Calu3 (cell line): Measurements from ENCODE around the gene NFE2L2. TPM values are rescaled to one million over a fixed set of nuclear protein-coding genes. Genes with fewer than 3 reads are reported as not detected.
"Not testable (repeated sequence)": the region's sequence is repeated elsewhere in the genome, so short reads cannot be mapped to it uniquely, and the experiment has no call there.

ENCODE experiments used
- BruUV-seq: library from RNA; stranded (reverse); fragments of 400-500 nt; replicated peaks from 2 replicates; lab custom pipeline; 2021; lab: Mats Ljungman, UMichigan
- CTCF ChIA-PET: fragments of 300-600 bp; sonication (Branson Sonifier 250); formaldehyde crosslinking; loops from one replicate; lab custom pipeline; 2022; ENCODE audit warnings: antibody characterized with exemption; lab: Charles Lee
- DNase-seq: peaks from one replicate; pipeline ENCODE4 v3.0.0; 2022
- H3K27ac Mint-ChIP-seq: one replicate; pipeline ENCODE4 v1.8.0; 2022; ENCODE audit warnings: mixed read lengths; ENCODE audit not compliant: unreplicated experiment
- H3K27me3 Mint-ChIP-seq: one replicate; pipeline ENCODE4 v1.8.0; 2022; ENCODE audit warnings: mixed read lengths; ENCODE audit not compliant: unreplicated experiment
- H3K36me3 Mint-ChIP-seq: one replicate; pipeline ENCODE4 v1.8.0; 2022; ENCODE audit warnings: mild to moderate bottlenecking, moderate library complexity, mixed read lengths; ENCODE audit not compliant: insufficient read depth, unreplicated experiment
- H3K4me1 Mint-ChIP-seq: one replicate; pipeline ENCODE4 v1.8.0; 2022; ENCODE audit warnings: mild to moderate bottlenecking, low read depth, mixed read lengths; ENCODE audit not compliant: unreplicated experiment
- H3K4me3 Mint-ChIP-seq: one replicate; pipeline ENCODE4 v1.8.0; 2022; ENCODE audit warnings: mild to moderate bottlenecking, low read depth, moderate library complexity, mixed read lengths; ENCODE audit not compliant: unreplicated experiment
- H3K9me3 Mint-ChIP-seq: one replicate; pipeline ENCODE4 v1.8.0; 2022; ENCODE audit warnings: low read depth, mixed read lengths; ENCODE audit not compliant: unreplicated experiment
- CTCF ChIP-seq: fragments of 200-600 bp; IDR thresholded peaks from one replicate; pipeline ENCODE4 v1.8.0; 2022; ENCODE audit warnings: antibody characterized with exemption; ENCODE audit not compliant: unreplicated experiment
- intact Hi-C: fragments of 100-400 bp; cut with micrococcal nuclease; formaldehyde crosslinking; loops from one replicate; pipeline ENCODE4 v1.10.0; 2022; ENCODE audit not compliant: unreplicated experiment
- total RNA-seq: library from RNA; stranded (reverse); gene quantifications from 2 replicates; pipeline ENCODE4 v1.2.3, GENCODE V29; 2022

Gene NFE2L2
- total RNA-seq, 1 experiment from 2014 or later: 128 TPM

GRCh38 chr2:177211169-177211568 lies 53.4 kb downstream of the NFE2L2 start:
- CTCF ChIA-PET: interaction anchor here (0.8 to 1.3 kb wide), 4 partner anchors 9 to 55 kb away, joined by 3 to 7 read pairs (median 4); no protein-coding TSS in a partner anchor
- no peak for TF ChIP-seq CTCF
- H3K27me3 Mint-ChIP-seq: peaks cover 13% of the 10 kb centered on the region
- peaks cover 58% of the 10 kb centered on the region for H3K36me3 Mint-ChIP-seq
- intact Hi-C loops: no loop called here
- no peaks in the 10 kb centered on the region for H3K9me3 Mint-ChIP-seq
- no TSS peak for BruUV-seq
- DNase-seq: no peak
- peaks cover 12% of the 10 kb centered on the region for H3K4me1 Mint-ChIP-seq
- H3K4me3 Mint-ChIP-seq: peak overlapping the region; percentile 85
- peak overlapping the region; percentile 100 for H3K27ac Mint-ChIP-seq

DNA sequence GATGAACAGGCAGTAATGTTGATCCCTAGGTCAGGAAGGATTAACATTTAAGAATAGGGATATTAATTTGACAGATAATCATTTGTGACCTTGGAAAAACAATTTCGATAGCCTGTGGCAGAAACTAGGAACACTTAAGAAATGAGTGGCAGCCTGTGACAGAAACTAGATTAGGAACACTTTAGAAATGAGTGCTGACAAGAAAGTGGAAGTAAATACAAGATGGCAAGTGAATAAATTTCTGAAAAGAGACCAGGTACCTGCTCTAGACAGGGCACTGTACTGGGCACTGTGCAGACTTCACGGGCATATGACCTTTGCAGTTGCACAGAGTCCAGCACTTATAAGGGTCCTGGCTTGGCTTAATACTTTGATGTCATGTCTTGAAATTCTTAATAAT lies 57.4 kb downstream of the NFE2L2 start:
- CTCF ChIA-PET: no interaction called here
- no TSS peak for BruUV-seq
- Mint-ChIP-seq H3K27me3 (peaks cover 2% of the 10 kb centered on the region), H3K4me1 (no peaks in the 10 kb centered on the region), H3K27ac (no peak overlapping the region), H3K4me3 (no peak overlapping the region), H3K9me3 (no peaks in the 10 kb centered on the region), H3K36me3 (peaks cover 17% of the 10 kb centered on the region)
- TF ChIP-seq CTCF: no peak
- no peak for DNase-seq
- intact Hi-C loops: no loop called here

GRCh38 chr2:177204417-177204816 lies 60.1 kb downstream of the NFE2L2 start:
- Mint-ChIP-seq H3K27me3 (no peaks in the 10 kb centered on the region), H3K4me1 (no peaks in the 10 kb centered on the region), H3K36me3 (no peaks in the 10 kb centered on the region), H3K27ac (no peak overlapping the region), H3K4me3 (no peak overlapping the region), H3K9me3 (no peaks in the 10 kb centered on the region)
- no peak for TF ChIP-seq CTCF
- CTCF ChIA-PET: no interaction called here
- intact Hi-C loops: no loop called here
- DNase-seq: no peak
- no TSS peak for BruUV-seq

DNA sequence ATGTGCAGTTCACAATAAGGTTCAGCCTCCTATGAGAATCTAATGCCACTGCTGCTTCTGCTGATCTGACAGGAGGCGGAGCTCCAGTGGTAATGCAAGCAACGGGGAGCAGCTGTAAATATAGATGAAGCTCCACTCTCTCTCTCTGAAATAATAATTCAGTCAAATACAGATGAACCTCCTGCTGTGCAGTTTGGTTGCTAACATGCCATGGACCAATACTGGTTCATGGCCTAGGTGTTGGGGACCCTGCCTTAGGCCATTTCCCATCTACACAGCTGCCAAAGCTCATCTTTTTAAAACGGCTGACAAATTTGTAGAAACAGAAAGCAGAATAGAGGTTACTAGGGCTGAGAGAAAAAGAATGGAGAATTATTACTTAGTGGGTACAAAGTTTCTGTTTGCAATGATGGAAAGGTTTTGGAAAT lies 62.6 kb downstream of the NFE2L2 start:
- BruUV-seq: no TSS peak
- Mint-ChIP-seq H3K9me3 (no peaks in the 10 kb centered on the region), H3K4me3 (no peak overlapping the region), H3K4me1 (no peaks in the 10 kb centered on the region), H3K27me3 (no peaks in the 10 kb centered on the region), H3K36me3 (no peaks in the 10 kb centered on the region), H3K27ac (no peak overlapping the region)
- no peak for TF ChIP-seq CTCF
- no peak for DNase-seq
- CTCF ChIA-PET: interaction anchor here (0.6 to 2.1 kb wide), 2 partner anchors 10 to 375 kb away, joined by 4 read pairs; no protein-coding TSS in a partner anchor
- intact Hi-C loops: no loop called here

DNA sequence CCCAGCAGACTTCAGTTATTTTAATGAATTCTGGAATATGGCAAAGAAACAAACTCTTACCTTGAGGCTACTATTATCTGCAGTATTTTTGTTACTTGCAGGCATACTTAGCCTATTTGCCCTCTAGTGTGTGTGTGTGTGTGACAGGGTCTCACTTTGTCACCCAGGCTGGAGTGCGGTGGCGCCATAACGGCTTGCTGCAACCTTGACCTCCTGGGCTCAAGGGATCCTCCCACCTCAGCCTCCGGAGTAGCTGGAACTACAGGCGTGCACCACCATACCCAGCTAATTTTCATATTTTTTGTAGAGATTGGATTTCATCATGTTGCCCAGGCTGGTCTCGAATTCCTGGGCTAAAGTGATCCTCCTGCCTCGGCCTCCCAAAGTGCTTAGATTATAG lies 64.1 kb downstream of the NFE2L2 start:
- H3K9me3 Mint-ChIP-seq, H3K4me3 Mint-ChIP-seq, H3K27ac Mint-ChIP-seq, intact Hi-C loops, H3K27me3 Mint-ChIP-seq, H3K4me1 Mint-ChIP-seq, CTCF ChIA-PET, H3K36me3 Mint-ChIP-seq, DNase-seq, BruUV-seq: not testable (repeated sequence)
